Measurements from ENCODE around the gene HMGXB4. TPM values are rescaled to one million over a fixed set of nuclear protein-coding genes. Genes with fewer than 3 reads are reported as not detected.

The HMGXB4 gene
- polyA plus RNA-seq, 2 of the 4 experiments (the other 2 are of a cell fraction) = 12.9 to 29.5 TPM

GRCh38 chr22:35217527-35217926 is 39.8 kb upstream of the HMGXB4 start:
- Histone ChIP-seq H3K4me3 (no peak overlapping the region), H3K9me3 (no peaks in the 10 kb centered on the region), H3K27ac (no peak overlapping the region), H3K4me1 (no peaks in the 10 kb centered on the region), H3K4me2 (no peak overlapping the region)
- ATAC-seq = no peak
- no peak for FAIRE-seq
- ChIA-PET POLR2A (no interaction called here), CTCF (interaction anchor here (2.4 kb wide), 1 partner anchor 14 kb away, joined by 9 read pairs; no protein-coding TSS in a partner anchor)
- no peak for DNase-seq (ENCODE audit: low read depth in 1 of 2, low spot score in 1 of 2)
- WGBS (ENCODE audit: missing lambda C conversion rate) = 49% methylated on average over 2 of the region's 2 CpGs
- no peak for TF ChIP-seq RARB (CRISPR knock-in tag; IDR thresholded peaks at IDR 0.05)
- no peak for TF ChIP-seq PBX3 (IDR thresholded peaks at IDR 0.05)
- no peak for TF ChIP-seq RFX5 (IDR thresholded peaks at IDR 0.05)
- TF ChIP-seq JUN (IDR thresholded peaks at IDR 0.05) = no peak
- TF ChIP-seq POLR2AphosphoS2 (conservative IDR thresholded peaks at IDR 0.05; ENCODE audit: low read length) = no peak
- TF ChIP-seq HOXB5 (CRISPR knock-in tag; IDR thresholded peaks at IDR 0.05) = no peak
- no peak for TF ChIP-seq KDM1A (IDR thresholded peaks at IDR 0.05; ENCODE audit: low read depth)
- TF ChIP-seq FOSL2 (IDR thresholded peaks at IDR 0.05) = no peak
- no peak for TF ChIP-seq FOSL2 (CRISPR knock-in tag; IDR thresholded peaks at IDR 0.05)
- no peak for TF ChIP-seq HDAC2 (IDR thresholded peaks at IDR 0.05)
- no peak for TF ChIP-seq CHD2 (IDR thresholded peaks at IDR 0.05; ENCODE audit: low read length, partially characterized antibody)

- FAIRE-seq (no peak), DNase-seq (ENCODE audit: low read depth in 1 of 2, low spot score in 1 of 2) (no peak), ATAC-seq (no peak)
- H3K27ac ChIP-seq = no peak overlapping the region
- ChIA-PET CTCF (interaction anchor here (2.4 kb wide), 1 partner anchor 13 kb away, joined by 9 read pairs; no protein-coding TSS in a partner anchor), POLR2A (no interaction called here)
- TF ChIP-seq RARB (CRISPR knock-in tag; IDR thresholded peaks at IDR 0.05) = no peak
- no peak for TF ChIP-seq PHF8 (IDR thresholded peaks at IDR 0.05; ENCODE audit: borderline replicate concordance, low read depth)
- no peak for TF ChIP-seq FOSB (CRISPR knock-in tag; IDR thresholded peaks at IDR 0.05)
- no peak for TF ChIP-seq TFCP2L1 (CRISPR knock-in tag; IDR thresholded peaks at IDR 0.05)
- TF ChIP-seq HDAC2 (IDR thresholded peaks at IDR 0.05) = no peak
- no peak for TF ChIP-seq EHMT2 (IDR thresholded peaks at IDR 0.05; ENCODE audit: low read depth)
- no peak for TF ChIP-seq POLR2A (IDR thresholded peaks at IDR 0.05; ENCODE audit: low read length)
- no peak for TF ChIP-seq CBX8 (IDR thresholded peaks at IDR 0.05)
- TF ChIP-seq PBX3 (IDR thresholded peaks at IDR 0.05) = no peak
- TF ChIP-seq RFX5 (IDR thresholded peaks at IDR 0.05) = no peak
- no peak for TF ChIP-seq HEYL (CRISPR knock-in tag; IDR thresholded peaks at IDR 0.05)
- no peak for TF ChIP-seq EP300 (IDR thresholded peaks at IDR 0.05)
- no peak for TF ChIP-seq HOXB5 (CRISPR knock-in tag; IDR thresholded peaks at IDR 0.05)
- no peak for TF ChIP-seq HOXB13 (CRISPR knock-in tag; IDR thresholded peaks at IDR 0.05; ENCODE audit: low read depth)
- H3K9me3 ChIP-seq = no peaks in the 10 kb centered on the region
- no peaks in the 10 kb centered on the region for H3K4me1 ChIP-seq
- no peak overlapping the region for H3K4me3 ChIP-seq
- no peak overlapping the region for H3K4me2 ChIP-seq
Observed at GRCh38 chr22:35218079-35218478, 39.2 kb upstream of the HMGXB4 start.

- Histone ChIP-seq H3K4me3 (no peak overlapping the region), H3K4me2 (no peak overlapping the region), H3K4me1 (no peaks in the 10 kb centered on the region), H3K9me3 (no peaks in the 10 kb centered on the region), H3K27ac (no peak overlapping the region)
- DNase-seq (ENCODE audit: low read depth in 1 of 2, low spot score in 1 of 2) (peak; percentile 7 to 17), FAIRE-seq (no peak), ATAC-seq (peak; percentile 69 to 71; a peak in 5 of 6 replicates)
- no peak for TF ChIP-seq CBX8 (IDR thresholded peaks at IDR 0.05)
- no peak for TF ChIP-seq FOSL2 (IDR thresholded peaks at IDR 0.05)
- TF ChIP-seq FOSL2 (CRISPR knock-in tag; IDR thresholded peaks at IDR 0.05) = no peak
- no peak for TF ChIP-seq ATOH8 (CRISPR knock-in tag; IDR thresholded peaks at IDR 0.05; ENCODE audit: low read depth)
- TF ChIP-seq JUNB (IDR thresholded peaks at IDR 0.05) = no peak
- no peak for TF ChIP-seq FOXS1 (CRISPR knock-in tag; IDR thresholded peaks at IDR 0.05)
- TF ChIP-seq KDM1A (IDR thresholded peaks at IDR 0.05; ENCODE audit: low read depth) = no peak
- 44% methylated on average over 3 of the region's 3 CpGs for WGBS (ENCODE audit: missing lambda C conversion rate)
- ChIA-PET CTCF (interaction anchor here (1.8 to 2.4 kb wide), 2 partner anchors 12 to 64 kb away, joined by 4 to 9 read pairs; no protein-coding TSS in a partner anchor), POLR2A (no interaction called here)
Observed at GRCh38 chr22:35219012-35219411, 38.3 kb upstream of the HMGXB4 start.

Data from A549 (cell line).